22Rv1 (cell line): ENCODE results near the gene JMJD1C.

Experiments
- ZFX ChIP-seq: fragments of 450-650 bp; IDR thresholded peaks from 2 replicates; pipeline ENCODE4 v1.6.1; 2017; ENCODE audit warnings: antibody characterized with exemption, borderline replicate concordance
- TF ChIP-seq, protein P1 (sequence below): fragments of 450-650 bp; IDR thresholded peaks from 2 replicates; pipeline ENCODE4 v1.5.1; 2017; ENCODE audit warnings: mild to moderate bottlenecking

DNA sequence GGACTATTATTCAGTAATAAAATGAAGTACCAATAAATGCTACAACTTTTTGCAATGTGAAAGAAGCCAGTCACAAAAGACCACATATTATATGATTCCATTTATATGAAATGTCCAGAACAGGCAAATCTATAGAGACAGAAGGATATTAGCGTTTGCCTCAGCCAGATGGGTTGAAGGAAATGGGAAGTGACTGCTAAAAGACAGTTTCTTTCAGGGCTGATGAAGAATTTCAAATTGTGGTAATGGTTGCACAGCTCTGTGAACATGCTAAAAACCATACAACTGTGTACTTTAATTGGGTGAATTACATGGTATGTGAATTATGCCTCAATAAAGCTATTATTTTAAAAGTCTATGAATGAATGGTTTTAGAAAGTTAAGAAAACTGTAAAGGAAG lies 31.5 kb upstream of the JMJD1C start:
- TF ChIP-seq, protein P1, sequence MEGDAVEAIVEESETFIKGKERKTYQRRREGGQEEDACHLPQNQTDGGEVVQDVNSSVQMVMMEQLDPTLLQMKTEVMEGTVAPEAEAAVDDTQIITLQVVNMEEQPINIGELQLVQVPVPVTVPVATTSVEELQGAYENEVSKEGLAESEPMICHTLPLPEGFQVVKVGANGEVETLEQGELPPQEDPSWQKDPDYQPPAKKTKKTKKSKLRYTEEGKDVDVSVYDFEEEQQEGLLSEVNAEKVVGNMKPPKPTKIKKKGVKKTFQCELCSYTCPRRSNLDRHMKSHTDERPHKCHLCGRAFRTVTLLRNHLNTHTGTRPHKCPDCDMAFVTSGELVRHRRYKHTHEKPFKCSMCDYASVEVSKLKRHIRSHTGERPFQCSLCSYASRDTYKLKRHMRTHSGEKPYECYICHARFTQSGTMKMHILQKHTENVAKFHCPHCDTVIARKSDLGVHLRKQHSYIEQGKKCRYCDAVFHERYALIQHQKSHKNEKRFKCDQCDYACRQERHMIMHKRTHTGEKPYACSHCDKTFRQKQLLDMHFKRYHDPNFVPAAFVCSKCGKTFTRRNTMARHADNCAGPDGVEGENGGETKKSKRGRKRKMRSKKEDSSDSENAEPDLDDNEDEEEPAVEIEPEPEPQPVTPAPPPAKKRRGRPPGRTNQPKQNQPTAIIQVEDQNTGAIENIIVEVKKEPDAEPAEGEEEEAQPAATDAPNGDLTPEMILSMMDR: no peak
- TF ChIP-seq ZFX: no peak
